HUES64 (cell line): Measurements from ENCODE around the gene TSEN54.

Source experiments
- H3K27ac ChIP-seq: 2 replicates; pipeline ENCODE4 v1.7.0; 2013; ENCODE audit warnings: low read depth, low read length, inconsistent platforms
- H3K27me3 ChIP-seq: 2 replicates; pipeline ENCODE4 v1.6.1; 2013; ENCODE audit warnings: mild to moderate bottlenecking, low read length; ENCODE audit not compliant: insufficient read depth
- H3K36me3 ChIP-seq: 2 replicates; pipeline ENCODE4 v1.6.1; 2013; ENCODE audit warnings: mild to moderate bottlenecking, low read length; ENCODE audit not compliant: insufficient read depth
- H3K4me1 ChIP-seq: 2 replicates; pipeline ENCODE4 v1.6.1; 2013; ENCODE audit warnings: mild to moderate bottlenecking, low read length, moderate library complexity; ENCODE audit not compliant: insufficient read depth
- H3K4me3 ChIP-seq: 2 replicates; pipeline ENCODE4 v1.5.1; 2013; ENCODE audit warnings: mild to moderate bottlenecking, low read length, moderate library complexity
- H3K9ac ChIP-seq: 2 replicates; pipeline ENCODE4 v1.6.1; 2013; ENCODE audit warnings: mild to moderate bottlenecking, low read depth, low read length
- H3K9me3 ChIP-seq: 2 replicates; pipeline ENCODE4 v1.6.1; 2013; ENCODE audit warnings: low read depth, low read length; ENCODE audit not compliant: insufficient read depth
- WGBS: fragments of 150-250, 120-280 bp; methylation state at CpG from one replicate; pipeline ENCODE4 v1.1.7; 2013; ENCODE audit warnings: missing lambda C conversion rate; 5-methylcytosine and 5-hydroxymethylcytosine counted together

Gene TSEN54

GRCh38 chr17:75506134-75506533 is 10.2 kb upstream of the TSEN54 start:
- 95% methylated on average over 21 of the region's 21 CpGs for whole genome bisulfite sequencing
- no peak overlapping the region for H3K9ac ChIP-seq
- H3K9me3 ChIP-seq: no peaks in the 10 kb centered on the region
- peaks cover 36% of the 10 kb centered on the region for H3K36me3 ChIP-seq
- no peak overlapping the region for H3K4me3 ChIP-seq
- no peaks in the 10 kb centered on the region for H3K27me3 ChIP-seq
- H3K4me1 ChIP-seq: no peaks in the 10 kb centered on the region
- H3K27ac ChIP-seq: no peak overlapping the region

- H3K36me3 ChIP-seq: peaks cover 40% of the 10 kb centered on the region
- 97% methylated on average over 20 of the region's 20 CpGs for WGBS
- no peaks in the 10 kb centered on the region for H3K27me3 ChIP-seq
- H3K4me1 ChIP-seq: no peaks in the 10 kb centered on the region
- no peaks in the 10 kb centered on the region for H3K9me3 ChIP-seq
- H3K27ac ChIP-seq: no peak overlapping the region
- no peak overlapping the region for H3K9ac ChIP-seq
- H3K4me3 ChIP-seq: no peak overlapping the region
Measured at GRCh38 chr17:75506888-75507287, 9.4 kb upstream of the TSEN54 start.

- H3K27ac ChIP-seq: no peak overlapping the region
- H3K9me3 ChIP-seq: no peaks in the 10 kb centered on the region
- H3K4me3 ChIP-seq: no peak overlapping the region
- H3K27me3 ChIP-seq: no peaks in the 10 kb centered on the region
- no peaks in the 10 kb centered on the region for H3K4me1 ChIP-seq
- H3K9ac ChIP-seq: no peak overlapping the region
- peaks cover 40% of the 10 kb centered on the region for H3K36me3 ChIP-seq
- 84% methylated on average over 27 of the region's 27 CpGs for WGBS
Measured at GRCh38 chr17:75507733-75508719, 8.3 kb upstream of the TSEN54 start.

- Histone ChIP-seq H3K27ac (no peak overlapping the region), H3K9ac (no peak overlapping the region), H3K4me1 (0 out of 2 replicates have a peak, but pooled peaks cover under 1% of the 10 kb centered on the region), H3K27me3 (no peaks in the 10 kb centered on the region), H3K4me3 (no peak overlapping the region), H3K9me3 (no peaks in the 10 kb centered on the region), H3K36me3 (peaks cover 40% of the 10 kb centered on the region)
- WGBS: 90% methylated on average over 5 of the region's 5 CpGs
Measured at GRCh38 chr17:75508931-75509361, 7.4 kb upstream of the TSEN54 start.

GRCh38 chr17:75509528-75510258 is 6.6 kb upstream of the TSEN54 start:
- H3K27me3 ChIP-seq: no peaks in the 10 kb centered on the region
- H3K4me3 ChIP-seq: no peak overlapping the region
- H3K36me3 ChIP-seq: peaks cover 40% of the 10 kb centered on the region
- H3K4me1 ChIP-seq: 0 out of 2 replicates have a peak, but pooled peaks cover 6% of the 10 kb centered on the region
- no peak overlapping the region for H3K27ac ChIP-seq
- no peak overlapping the region for H3K9ac ChIP-seq
- H3K9me3 ChIP-seq: no peaks in the 10 kb centered on the region
- WGBS: 92% methylated on average over 16 of the region's 19 CpGs

- 89% methylated on average over 4 of the region's 4 CpGs for WGBS
- H3K36me3 ChIP-seq: peaks cover 28% of the 10 kb centered on the region
- H3K9ac ChIP-seq: no peak overlapping the region
- no peak overlapping the region for H3K4me3 ChIP-seq
- H3K4me1 ChIP-seq: 0 out of 2 replicates have a peak, but pooled peaks cover 6% of the 10 kb centered on the region
- H3K27me3 ChIP-seq: no peaks in the 10 kb centered on the region
- H3K9me3 ChIP-seq: no peaks in the 10 kb centered on the region
- no peak overlapping the region for H3K27ac ChIP-seq
Measured at GRCh38 chr17:75511270-75511609, 5.1 kb upstream of the TSEN54 start.

- Histone ChIP-seq H3K4me1 (0 out of 2 replicates have a peak, but pooled peaks cover 6% of the 10 kb centered on the region), H3K4me3 (no peak overlapping the region), H3K36me3 (peaks cover 22% of the 10 kb centered on the region), H3K27me3 (no peaks in the 10 kb centered on the region), H3K27ac (no peak overlapping the region), H3K9me3 (no peaks in the 10 kb centered on the region), H3K9ac (no peak overlapping the region)
- 85% methylated on average over 13 of the region's 13 CpGs for WGBS
Measured at GRCh38 chr17:75511610-75512575, 4.4 kb upstream of the TSEN54 start.

GRCh38 chr17:75512926-75513640 is 3.2 kb upstream of the TSEN54 start:
- Histone ChIP-seq H3K9me3 (no peaks in the 10 kb centered on the region), H3K36me3 (peaks cover 17% of the 10 kb centered on the region), H3K4me3 (no peak overlapping the region), H3K27ac (no peak overlapping the region), H3K9ac (no peak overlapping the region), H3K4me1 (0 out of 2 replicates have a peak, but pooled peaks cover 11% of the 10 kb centered on the region), H3K27me3 (no peaks in the 10 kb centered on the region)
- WGBS: 82% methylated on average over 8 of the region's 10 CpGs

GRCh38 chr17:75513641-75514000 is 2.7 kb upstream of the TSEN54 start:
- Histone ChIP-seq H3K27ac (no peak overlapping the region), H3K9ac (no peak overlapping the region), H3K27me3 (no peaks in the 10 kb centered on the region), H3K4me1 (0 out of 2 replicates have a peak, but pooled peaks cover 11% of the 10 kb centered on the region), H3K4me3 (peak overlapping the region; percentile 95; the same call in 1 of the 2 replicates), H3K9me3 (no peaks in the 10 kb centered on the region), H3K36me3 (peaks cover 17% of the 10 kb centered on the region)
- WGBS: 94% methylated on average over 17 of the region's 17 CpGs

- Histone ChIP-seq H3K4me1 (0 out of 2 replicates have a peak, but pooled peaks cover 11% of the 10 kb centered on the region), H3K4me3 (peak overlapping the region; percentile 95), H3K27me3 (no peaks in the 10 kb centered on the region), H3K9ac (peak overlapping the region; percentile 91), H3K36me3 (peaks cover 21% of the 10 kb centered on the region), H3K9me3 (no peaks in the 10 kb centered on the region), H3K27ac (peak overlapping the region; percentile 79; the same call in 1 of the 2 replicates)
- 16% methylated on average over 15 of the region's 15 CpGs for WGBS
Measured at GRCh38 chr17:75514299-75514918, 1.9 kb upstream of the TSEN54 start.
